Nephron progenitor cell (in vitro differentiated cells): ENCODE measurements around the gene TEX55.
"Not testable (repeated sequence)": the region's sequence is repeated elsewhere in the genome, so short reads cannot be mapped to it uniquely, and the experiment has no call there.

Experiments used
- DNase-seq: peaks from one replicate; pipeline ENCODE4 v3.0.0; 2021
- H3K27ac Mint-ChIP-seq: 2 replicates; pipeline ENCODE4 v1.8.0; 2021; ENCODE audit warnings: mild to moderate bottlenecking, moderate library complexity, mixed read lengths
- H3K27me3 Mint-ChIP-seq: 2 replicates; pipeline ENCODE4 v1.8.0; 2021; ENCODE audit warnings: mild to moderate bottlenecking, low read depth, mixed read lengths; ENCODE audit not compliant: poor library complexity
- H3K36me3 Mint-ChIP-seq: 2 replicates; pipeline ENCODE4 v1.8.0; 2021; ENCODE audit warnings: low read depth, mixed read lengths
- H3K4me1 Mint-ChIP-seq: 2 replicates; pipeline ENCODE4 v1.8.0; 2021; ENCODE audit warnings: mixed read lengths
- H3K4me3 Mint-ChIP-seq: 2 replicates; pipeline ENCODE4 v1.8.0; 2021; ENCODE audit warnings: mild to moderate bottlenecking, moderate library complexity, mixed read lengths
- H3K9me3 Mint-ChIP-seq: 2 replicates; pipeline ENCODE4 v1.8.0; 2021; ENCODE audit warnings: mild to moderate bottlenecking, moderate library complexity, mixed read lengths
- TF ChIP-seq, protein P1 (sequence below): fragments of 200-600 bp; sonication (generic); IDR thresholded peaks from 2 replicates; pipeline ENCODE4 v1.5.0; 2021; ENCODE audit warnings: antibody characterized with exemption

Gene TEX55

DNA sequence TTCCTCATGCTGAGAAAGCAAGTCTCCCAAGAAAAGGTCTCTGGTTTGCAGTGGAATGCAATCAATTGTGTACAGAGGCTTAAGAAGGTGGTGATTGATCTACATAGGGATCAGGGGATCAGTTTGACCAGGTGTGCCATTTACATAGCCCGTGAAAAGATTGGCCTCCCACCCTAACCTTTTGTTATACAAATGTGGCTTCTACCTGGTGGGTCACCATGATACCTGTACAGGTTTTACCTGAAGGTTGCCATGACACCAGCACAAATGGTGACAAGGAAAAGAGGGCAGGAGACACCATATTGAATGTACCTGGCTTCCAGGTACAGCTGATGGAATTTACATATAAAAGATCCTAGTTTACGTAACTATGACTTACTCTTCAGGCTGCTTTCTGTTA lies 25.5 kb upstream of the TEX55 start:
- no peak overlapping the region for H3K4me3 Mint-ChIP-seq
- H3K9me3 Mint-ChIP-seq, result peaks cover 47% of the 10 kb centered on the region
- H3K36me3 Mint-ChIP-seq, result peaks cover 6% of the 10 kb centered on the region
- no peak for DNase-seq
- no peak overlapping the region for H3K27ac Mint-ChIP-seq
- H3K27me3 Mint-ChIP-seq, result peaks cover 4% of the 10 kb centered on the region
- no peaks in the 10 kb centered on the region for H3K4me1 Mint-ChIP-seq
- TF ChIP-seq, protein P1, sequence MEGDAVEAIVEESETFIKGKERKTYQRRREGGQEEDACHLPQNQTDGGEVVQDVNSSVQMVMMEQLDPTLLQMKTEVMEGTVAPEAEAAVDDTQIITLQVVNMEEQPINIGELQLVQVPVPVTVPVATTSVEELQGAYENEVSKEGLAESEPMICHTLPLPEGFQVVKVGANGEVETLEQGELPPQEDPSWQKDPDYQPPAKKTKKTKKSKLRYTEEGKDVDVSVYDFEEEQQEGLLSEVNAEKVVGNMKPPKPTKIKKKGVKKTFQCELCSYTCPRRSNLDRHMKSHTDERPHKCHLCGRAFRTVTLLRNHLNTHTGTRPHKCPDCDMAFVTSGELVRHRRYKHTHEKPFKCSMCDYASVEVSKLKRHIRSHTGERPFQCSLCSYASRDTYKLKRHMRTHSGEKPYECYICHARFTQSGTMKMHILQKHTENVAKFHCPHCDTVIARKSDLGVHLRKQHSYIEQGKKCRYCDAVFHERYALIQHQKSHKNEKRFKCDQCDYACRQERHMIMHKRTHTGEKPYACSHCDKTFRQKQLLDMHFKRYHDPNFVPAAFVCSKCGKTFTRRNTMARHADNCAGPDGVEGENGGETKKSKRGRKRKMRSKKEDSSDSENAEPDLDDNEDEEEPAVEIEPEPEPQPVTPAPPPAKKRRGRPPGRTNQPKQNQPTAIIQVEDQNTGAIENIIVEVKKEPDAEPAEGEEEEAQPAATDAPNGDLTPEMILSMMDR, result no peak

DNA sequence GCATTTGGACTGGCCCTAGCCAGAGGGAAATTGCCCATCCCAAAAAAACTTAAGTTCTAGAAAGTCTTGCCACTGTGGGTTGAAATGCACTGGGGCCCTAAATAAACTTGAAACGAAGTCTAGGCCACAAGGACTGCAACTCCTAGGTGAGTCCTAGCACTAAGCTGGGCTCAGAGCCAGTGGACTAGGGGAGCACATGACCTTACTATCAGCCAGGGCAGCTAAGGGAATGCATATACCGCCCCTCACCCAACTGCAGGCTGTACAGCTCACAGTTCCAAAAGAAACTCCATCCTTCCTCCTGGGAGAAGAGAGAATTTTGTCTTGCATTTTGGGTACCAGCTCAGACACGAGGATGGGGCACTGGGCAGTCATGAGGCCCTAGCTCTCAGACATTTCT lies 23.6 kb upstream of the TEX55 start:
- no peaks in the 10 kb centered on the region for H3K4me1 Mint-ChIP-seq
- H3K36me3 Mint-ChIP-seq, result peaks cover 6% of the 10 kb centered on the region
- H3K9me3 Mint-ChIP-seq, result peaks cover 32% of the 10 kb centered on the region
- no peak overlapping the region for H3K27ac Mint-ChIP-seq
- peaks cover 4% of the 10 kb centered on the region for H3K27me3 Mint-ChIP-seq
- H3K4me3 Mint-ChIP-seq, result no peak overlapping the region
- TF ChIP-seq, protein P1, result no peak
- DNase-seq, result no peak

DNA sequence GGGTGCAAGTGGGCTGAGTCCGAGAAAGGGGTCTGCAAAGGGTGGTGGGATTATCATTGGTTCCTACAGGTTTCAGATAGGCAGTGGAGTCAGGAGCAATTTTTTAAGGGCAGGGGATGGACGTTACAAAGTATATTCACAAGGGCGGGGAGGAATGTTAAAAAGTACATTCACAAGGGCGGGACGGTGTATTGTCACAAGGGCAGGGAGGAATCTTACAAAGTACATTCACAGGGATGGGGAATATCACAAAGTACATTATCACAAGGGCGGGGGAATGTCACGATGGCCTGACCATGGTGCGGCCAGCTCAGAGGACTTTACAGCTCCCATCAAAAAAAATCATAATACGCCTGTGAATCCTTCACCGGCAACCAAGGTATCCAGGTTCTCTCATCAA lies 20.6 kb upstream of the TEX55 start:
- no peaks in the 10 kb centered on the region for H3K36me3 Mint-ChIP-seq
- H3K4me1 Mint-ChIP-seq, result no peaks in the 10 kb centered on the region
- H3K27ac Mint-ChIP-seq, result no peak overlapping the region
- DNase-seq, result no peak
- H3K9me3 Mint-ChIP-seq, result peaks cover 3% of the 10 kb centered on the region
- H3K4me3 Mint-ChIP-seq, result no peak overlapping the region
- TF ChIP-seq, protein P1, result no peak
- peaks cover 4% of the 10 kb centered on the region for H3K27me3 Mint-ChIP-seq

DNA sequence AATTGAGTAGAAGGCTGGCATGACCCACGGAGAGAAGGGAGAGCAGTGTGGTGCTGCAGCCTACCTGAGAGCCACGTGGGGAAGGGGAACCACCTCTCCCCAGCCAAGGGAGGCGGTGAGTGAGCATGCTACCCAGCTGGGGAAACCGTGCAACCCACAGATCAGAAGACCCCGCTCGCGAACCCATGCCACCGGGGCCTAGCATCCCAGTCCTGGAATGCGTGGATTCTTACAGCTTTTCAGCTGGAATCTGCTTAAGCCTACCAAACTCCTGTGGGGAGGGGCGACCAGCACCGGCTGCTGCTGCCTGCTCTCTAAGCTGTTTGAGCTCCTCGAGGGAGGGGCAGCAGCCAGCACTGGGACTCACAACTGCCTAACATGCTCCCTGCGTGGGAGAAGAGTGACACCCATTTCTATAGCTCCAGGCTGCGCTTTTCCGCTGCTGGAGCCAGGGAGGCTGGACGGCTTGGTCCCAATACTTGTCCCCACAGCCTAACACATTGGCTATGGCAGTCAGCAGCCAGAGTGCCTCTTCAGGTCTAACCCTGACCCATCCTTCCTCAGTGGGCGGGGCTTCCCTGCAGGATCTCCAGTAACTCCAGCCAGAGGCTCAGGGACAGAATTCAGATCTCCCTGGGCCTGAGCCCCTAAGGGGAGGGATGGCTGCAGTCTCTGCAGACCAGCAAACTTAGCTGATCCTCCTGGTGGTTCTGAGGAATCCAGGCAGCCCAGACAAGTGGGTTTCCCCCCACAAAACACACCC lies 20.0 kb upstream of the TEX55 start:
- H3K4me1 Mint-ChIP-seq, result no peaks in the 10 kb centered on the region
- no peak overlapping the region for H3K4me3 Mint-ChIP-seq
- peaks cover 3% of the 10 kb centered on the region for H3K9me3 Mint-ChIP-seq
- H3K27ac Mint-ChIP-seq, result no peak overlapping the region
- no peak for DNase-seq
- peaks cover 4% of the 10 kb centered on the region for H3K27me3 Mint-ChIP-seq
- TF ChIP-seq, protein P1, result no peak
- no peaks in the 10 kb centered on the region for H3K36me3 Mint-ChIP-seq

DNA sequence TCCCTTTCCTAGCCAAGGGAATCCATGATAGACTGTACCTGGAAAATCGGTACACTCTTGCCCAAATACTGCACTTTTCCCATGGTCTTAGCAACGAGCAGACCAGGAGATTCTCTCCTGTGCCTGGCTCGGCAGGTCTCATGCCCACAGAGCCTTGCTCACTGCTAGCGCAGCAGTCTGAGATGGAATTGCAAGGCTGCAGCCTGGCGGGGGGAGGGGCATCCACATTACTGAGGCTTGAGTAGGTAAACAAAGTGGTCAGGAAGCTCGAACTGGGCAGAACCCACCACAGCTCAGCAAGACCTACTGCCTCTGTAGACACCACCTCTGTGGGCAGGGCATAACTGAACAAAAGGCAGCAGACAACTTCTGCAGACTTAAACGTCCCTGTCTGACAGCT lies 15.7 kb upstream of the TEX55 start:
- not testable (repeated sequence) for DNase-seq, H3K36me3 Mint-ChIP-seq, H3K4me3 Mint-ChIP-seq, H3K9me3 Mint-ChIP-seq, H3K27me3 Mint-ChIP-seq, H3K4me1 Mint-ChIP-seq, H3K27ac Mint-ChIP-seq

DNA sequence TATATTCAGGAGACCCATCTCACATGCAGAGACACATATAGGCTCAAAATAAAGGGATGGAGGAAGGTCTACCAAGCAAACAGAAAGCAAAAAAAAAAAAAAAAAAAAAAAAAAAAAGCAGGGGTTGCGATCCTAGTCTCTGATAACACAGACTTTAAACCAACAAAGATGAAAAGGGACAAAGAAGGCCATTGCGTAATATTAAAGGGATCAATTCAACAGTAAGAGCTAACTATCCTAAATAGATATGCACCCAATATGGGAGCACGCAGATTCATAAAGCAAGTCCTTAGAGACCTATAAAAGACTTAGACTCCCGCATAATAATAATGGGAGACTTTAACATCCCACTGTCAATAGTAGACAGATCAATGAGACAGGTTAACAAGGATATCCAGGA lies 13.7 kb upstream of the TEX55 start:
- not testable (repeated sequence) for H3K27me3 Mint-ChIP-seq, H3K27ac Mint-ChIP-seq, H3K9me3 Mint-ChIP-seq

DNA sequence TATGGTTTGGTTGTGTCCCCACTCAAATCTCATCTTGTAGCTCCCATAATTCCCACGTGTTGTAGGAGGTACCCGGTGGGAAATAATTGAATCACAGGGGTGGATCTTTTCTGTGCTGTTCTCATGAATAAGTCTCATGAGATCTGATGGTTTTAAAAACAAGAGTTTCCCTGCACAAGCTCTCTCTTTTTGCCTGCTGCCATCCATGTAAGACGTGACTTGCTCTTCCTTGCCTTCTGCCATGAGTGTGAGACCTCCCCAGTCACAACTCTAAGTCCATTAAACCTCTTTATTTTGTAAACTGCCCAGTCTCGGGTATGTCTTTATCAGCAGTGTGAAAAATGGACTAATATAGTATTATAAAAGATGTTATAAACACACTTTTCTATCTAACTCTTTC lies 6.6 kb upstream of the TEX55 start:
- H3K27me3 Mint-ChIP-seq, H3K4me3 Mint-ChIP-seq, DNase-seq, H3K4me1 Mint-ChIP-seq, H3K36me3 Mint-ChIP-seq, H3K27ac Mint-ChIP-seq: not testable (repeated sequence)
- H3K9me3 Mint-ChIP-seq, result peaks cover 16% of the 10 kb centered on the region

More for the DNA sequence above, 13.7 kb upstream of the TEX55 start:
- not testable (repeated sequence) for H3K4me1 Mint-ChIP-seq, DNase-seq, H3K36me3 Mint-ChIP-seq, H3K4me3 Mint-ChIP-seq
